ENCODE results near the gene PRMT2. TPM values are rescaled to one million over a fixed set of nuclear protein-coding genes. Genes with fewer than 3 reads are reported as not detected.

The PRMT2 gene
- 10 to 100 TPM; 60.2 to 67.9 TPM for total RNA-seq
- long read RNA-seq, transcript PRMT2-203 (12 exons, 2,688 nt): major isoform, 63 of 223 reads
- long read RNA-seq, transcript PRMT2-206 (11 exons, 2,131 nt): minor isoform, 32 of 223 reads
- long read RNA-seq, partial matches to known transcripts: 82 of 223 reads
- long read RNA-seq, other reads (novel, unspliced or antisense): 38 of 223 reads

DNA sequence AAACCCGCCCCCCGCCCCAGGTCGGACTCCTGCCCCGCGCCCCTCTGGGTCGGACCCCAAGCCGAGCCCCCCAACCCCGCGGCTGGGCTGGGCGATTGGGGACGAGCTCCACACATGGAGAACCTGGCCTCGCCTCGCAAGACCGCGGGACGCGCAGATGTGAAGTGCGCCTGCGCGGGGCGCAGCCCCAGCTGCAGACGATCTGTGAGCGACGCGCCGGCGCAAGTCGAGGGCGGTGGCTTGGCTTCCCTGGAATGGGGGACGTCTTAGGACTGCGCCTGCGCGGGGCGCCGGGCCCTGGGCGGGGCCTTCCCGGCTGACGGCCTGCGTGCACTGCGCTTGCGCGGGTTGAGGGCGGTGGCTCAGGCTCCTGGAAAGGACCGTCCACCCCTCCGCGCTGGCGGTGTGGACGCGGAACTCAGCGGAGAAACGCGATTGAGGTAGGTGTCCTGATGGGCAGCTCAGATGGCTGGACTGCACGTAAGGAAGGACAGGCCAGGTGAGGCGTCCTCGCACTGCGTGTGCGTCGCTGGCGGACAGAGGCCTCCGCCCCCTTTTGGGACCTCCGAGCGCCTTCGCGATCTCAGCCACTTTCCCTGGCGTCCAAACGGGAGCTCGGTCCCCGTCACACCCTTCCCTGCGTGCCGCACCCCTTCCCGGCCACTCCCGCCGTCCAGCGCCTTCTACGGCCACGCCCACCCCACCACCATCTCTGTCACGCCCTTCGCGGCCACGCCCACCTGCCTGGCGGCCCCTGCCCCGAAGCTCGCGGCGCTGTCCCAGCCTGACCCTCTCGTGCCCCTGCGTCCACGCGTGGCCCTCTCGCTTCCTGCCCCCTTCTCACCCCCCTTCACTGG lies at the start of gene PRMT2:
Gene PRMT2 (plus strand): TSS at position 351 of the 857 bp plus-strand sequence. CDS start 1,278 bp downstream, outside the sequence.
- peak; percentile 98 for DNase-seq
- peak; percentile 96 for ATAC-seq

DNA sequence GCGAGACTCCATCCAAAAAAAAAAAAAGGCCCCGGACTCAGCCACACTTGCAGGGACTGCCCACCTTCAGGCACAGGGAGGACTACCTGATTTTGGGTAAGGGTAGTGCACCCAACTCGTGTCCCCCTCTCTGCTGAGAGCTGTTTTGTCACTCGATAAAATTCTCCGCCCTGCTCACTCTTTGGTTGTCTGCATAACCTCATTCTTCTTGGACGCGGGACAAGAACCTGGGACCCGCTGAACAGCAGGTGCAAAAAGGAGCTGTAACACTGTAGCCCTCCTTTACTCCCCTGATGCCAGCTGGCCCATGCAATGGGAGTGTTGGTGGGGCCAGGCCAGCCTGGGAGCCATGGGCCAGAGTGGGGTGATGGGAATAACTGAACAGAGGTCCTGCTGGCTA lies 41.2 kb upstream of the PRMT2 start:
- ATAC-seq (no peak), DNase-seq (no peak)
- intact Hi-C loops (cut with DNase I): no loop called here

More for the DNA sequence above, at the start of gene PRMT2:
- intact Hi-C loops (cut with DNase I): no loop called here

DNA sequence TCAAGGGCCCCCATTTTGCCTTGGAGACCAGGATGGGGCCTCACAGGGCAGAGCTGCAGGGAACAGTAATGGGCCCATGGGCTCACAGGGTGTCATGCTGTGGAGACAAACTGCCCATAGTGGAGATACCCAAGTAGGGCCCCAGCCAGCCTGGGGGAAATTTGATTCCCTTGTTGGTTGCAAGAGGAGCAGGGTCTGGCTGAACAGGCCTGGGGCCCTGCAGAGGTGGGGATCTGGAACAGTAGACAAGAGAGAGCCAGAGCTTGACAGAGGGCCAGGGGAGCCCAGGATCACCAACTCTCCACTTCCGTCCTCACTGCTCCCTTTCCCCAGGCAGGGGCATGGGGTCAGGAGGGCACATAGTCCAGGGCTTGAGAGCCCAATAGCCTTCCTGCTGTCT lies 39.3 kb upstream of the PRMT2 start:
- no peak for ATAC-seq
- intact Hi-C loops (cut with DNase I): no loop called here

DNA sequence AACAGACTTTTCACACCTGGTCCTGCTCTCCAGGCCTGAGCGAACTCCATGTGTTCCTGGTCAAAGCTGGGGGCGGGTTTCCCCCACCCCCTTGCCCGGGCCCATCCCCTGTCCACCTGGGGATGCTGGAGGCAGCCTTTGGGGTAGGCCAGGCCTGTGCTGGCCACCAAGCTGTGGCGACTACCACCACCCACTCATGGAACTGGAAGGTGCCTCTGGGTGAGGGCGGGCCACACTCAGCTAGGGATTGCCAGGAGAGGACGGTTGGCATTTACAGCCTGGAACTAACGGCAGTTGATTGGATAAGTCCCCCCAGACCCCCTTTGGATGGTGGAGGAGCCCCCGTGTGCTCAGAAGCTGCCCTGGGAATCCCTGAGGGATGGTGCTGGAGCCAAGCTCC lies 38.4 kb upstream of the PRMT2 start:
- DNase-seq: no peak
- intact Hi-C loops (cut with DNase I): no loop called here
- no peak for ATAC-seq

More for the DNA sequence above, 39.3 kb upstream of the PRMT2 start:
- no peak for DNase-seq

DNA sequence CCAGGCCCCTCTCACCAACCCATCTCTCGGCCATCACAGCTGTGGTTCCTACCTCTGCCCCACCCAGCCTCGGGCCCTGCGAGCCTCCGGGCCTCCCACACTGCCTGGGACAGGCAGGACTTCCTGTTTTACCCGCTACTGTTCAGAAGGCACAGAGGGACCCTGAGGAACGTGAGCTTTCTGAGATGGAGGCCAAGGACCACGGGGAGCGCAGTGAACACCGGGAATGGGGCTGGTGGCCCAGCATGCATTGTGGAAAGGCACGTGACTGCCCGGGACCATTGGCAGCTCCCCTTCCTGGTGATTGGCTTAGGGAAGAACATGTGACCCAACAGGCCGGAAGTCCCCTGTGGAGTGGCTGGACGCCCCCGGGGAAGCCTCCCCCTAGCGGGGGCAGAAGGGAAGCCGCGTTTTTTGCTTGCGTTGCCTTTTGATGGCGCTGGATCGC lies 37.6 kb upstream of the PRMT2 start:
- DNase-seq (no peak), ATAC-seq (no peak)
- intact Hi-C loops (cut with DNase I): no loop called here

- intact Hi-C loops (cut with DNase I): no loop called here
- ATAC-seq (peak in 1 of 2 donors; percentile 70), DNase-seq (peak; percentile 65)
These were observed 36.6 kb upstream of the PRMT2 start for GRCh38 chr21:46598581-46599572.

GRCh38 chr21:46600305-46600704 lies 35.2 kb upstream of the PRMT2 start:
- ATAC-seq (no peak), DNase-seq (no peak)
- intact Hi-C loops (cut with DNase I): no loop called here

GRCh38 chr21:46600978-46601377 lies 34.5 kb upstream of the PRMT2 start:
- intact Hi-C loops (cut with DNase I): no loop called here
- no peak for DNase-seq
- no peak for ATAC-seq

- intact Hi-C loops (cut with DNase I): no loop called here
- no peak for DNase-seq
- ATAC-seq: no peak
These were observed 32.2 kb upstream of the PRMT2 start for GRCh38 chr21:46603228-46603627.

GRCh38 chr21:46604329-46604974 lies 31.0 kb upstream of the PRMT2 start:
- intact Hi-C loops (cut with DNase I): no loop called here
- ATAC-seq (no peak), DNase-seq (no peak)

GRCh38 chr21:46604975-46605766 lies 30.3 kb upstream of the PRMT2 start, which contains the start of gene S100B:
S100B (minus strand) TSS chr21:46605082; CDS start chr21:46602415, 2,667 bp downstream.
- DNase-seq: no peak
- ATAC-seq: peak; percentile 70 to 89
- intact Hi-C loops (cut with DNase I): no loop called here

GRCh38 chr21:46605767-46606426 lies 29.6 kb upstream of the PRMT2 start:
- peak; percentile 48 for DNase-seq
- ATAC-seq: peak; percentile 62 to 82
- intact Hi-C loops (cut with DNase I): no loop called here

DNA sequence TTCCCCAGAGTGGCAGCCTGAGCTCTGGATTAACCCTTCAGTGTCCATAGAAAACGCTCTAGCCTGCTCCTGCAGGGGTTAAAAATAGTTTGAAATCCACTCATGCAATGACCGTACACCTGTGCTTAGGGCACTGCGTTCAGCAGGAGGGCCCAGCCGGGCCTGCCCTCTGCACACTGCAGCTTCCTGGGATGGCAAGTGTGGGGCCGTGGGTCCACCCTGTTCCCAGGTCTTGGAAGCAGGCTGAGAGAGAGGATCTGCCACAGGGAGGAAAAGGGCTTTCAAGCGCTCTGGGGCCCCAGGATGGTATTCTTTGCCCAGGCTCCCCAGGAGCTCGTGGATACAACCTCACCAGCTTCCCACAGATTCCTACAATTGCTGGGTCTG lies 29.1 kb upstream of the PRMT2 start:
- peak in 1 of 2 donors; percentile 9 for ATAC-seq
- intact Hi-C loops (cut with DNase I): no loop called here
- no peak for DNase-seq

- DNase-seq (no peak), ATAC-seq (no peak)
- intact Hi-C loops (cut with DNase I): no loop called here
These were observed 27.8 kb upstream of the PRMT2 start for GRCh38 chr21:46607636-46608035.

DNA sequence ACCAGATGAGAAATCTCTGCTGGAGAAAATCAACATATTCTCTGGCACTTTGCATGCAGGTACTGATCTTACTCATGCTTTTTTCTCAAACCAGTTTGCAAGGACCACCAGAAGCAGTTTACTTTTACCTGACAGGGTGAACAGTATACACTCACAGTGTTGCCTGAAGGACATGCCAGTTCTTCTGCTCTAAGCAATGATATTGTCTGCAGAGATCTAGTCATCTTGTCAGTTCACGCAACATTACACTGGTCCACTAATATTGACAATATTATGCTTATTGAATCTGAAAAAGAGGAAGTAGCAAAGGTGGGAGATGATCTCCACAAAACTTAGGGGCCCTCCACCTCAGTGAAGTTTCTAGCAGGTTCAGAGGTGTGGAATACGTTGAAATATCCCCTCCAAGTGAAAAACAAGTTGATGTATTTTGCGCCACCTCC lies 26.8 kb upstream of the PRMT2 start:
- intact Hi-C loops (cut with DNase I): no loop called here
- ATAC-seq: no peak
- DNase-seq: no peak

GRCh38 chr21:46610018-46610701 lies 25.3 kb upstream of the PRMT2 start:
- DNase-seq (no peak), ATAC-seq (no peak)
- intact Hi-C loops (cut with DNase I): no loop called here

- intact Hi-C loops (cut with DNase I): no loop called here
These were observed 22.1 kb upstream of the PRMT2 start for GRCh38 chr21:46613391-46613790.

More at GRCh38 chr21:46613391-46613790, 22.1 kb upstream of the PRMT2 start:
- ATAC-seq: no peak
- no peak for DNase-seq

All from left cardiac atrium (tissue), 4 donors.